HG03342 (cell line): ENCODE data around the gene SMG6.
"Not testable (repeated sequence)": the region's sequence is repeated elsewhere in the genome, so short reads cannot be mapped to it uniquely, and the experiment has no call there.

Experiments
- ATAC-seq: cut with Tn5 transposase; IDR thresholded peaks from one replicate; pipeline ENCODE4 v1.9.1; 2021; ENCODE audit warnings: mild to moderate bottlenecking, moderate library complexity; ENCODE audit not compliant: unreplicated experiment

SMG6 gene

GRCh38 chr17:2264067-2264860 is 39.3 kb downstream of the SMG6 start:
- ATAC-seq: no peak

- no peak for ATAC-seq
These were observed 40.2 kb downstream of the SMG6 start for GRCh38 chr17:2263183-2264066.

- ATAC-seq: no peak
These were observed 41.4 kb downstream of the SMG6 start for GRCh38 chr17:2262135-2262587.

DNA sequence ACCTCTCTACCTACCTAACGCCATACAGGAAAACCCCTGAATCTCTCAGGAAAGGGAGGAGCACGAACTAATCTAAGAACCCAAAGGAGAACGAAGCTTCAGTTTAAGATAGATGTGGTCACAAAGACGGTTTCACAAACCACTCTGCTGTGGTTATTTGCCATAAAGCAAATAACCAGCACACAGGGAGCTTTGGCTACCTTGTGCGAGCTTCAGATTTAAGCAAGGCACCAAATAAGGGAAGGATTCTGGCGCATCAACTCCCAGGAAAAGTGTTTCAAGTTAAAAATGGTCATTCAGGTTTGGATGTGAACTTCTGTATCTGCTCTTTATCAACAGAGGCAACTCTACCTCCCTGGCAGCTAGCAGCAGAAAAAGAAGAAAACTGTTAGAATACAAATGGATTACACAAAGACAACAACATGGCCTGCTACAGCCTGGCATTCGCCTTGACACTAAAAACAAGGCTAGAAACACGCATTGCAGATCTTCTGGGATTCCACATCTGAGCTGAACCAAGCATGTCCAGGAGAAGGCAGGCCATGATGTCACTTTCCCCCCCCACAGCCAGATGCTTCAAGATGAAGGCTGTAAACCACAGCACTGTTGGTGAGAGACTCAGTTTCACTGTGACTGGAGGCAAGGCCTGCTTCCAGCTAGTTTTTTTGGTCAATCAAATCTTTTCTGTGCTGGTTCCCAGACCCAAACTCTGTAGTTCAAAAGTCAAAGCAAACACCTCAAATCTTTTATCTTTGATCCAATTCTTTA is 43.6 kb downstream of the SMG6 start:
- ATAC-seq: peak; percentile 75

DNA sequence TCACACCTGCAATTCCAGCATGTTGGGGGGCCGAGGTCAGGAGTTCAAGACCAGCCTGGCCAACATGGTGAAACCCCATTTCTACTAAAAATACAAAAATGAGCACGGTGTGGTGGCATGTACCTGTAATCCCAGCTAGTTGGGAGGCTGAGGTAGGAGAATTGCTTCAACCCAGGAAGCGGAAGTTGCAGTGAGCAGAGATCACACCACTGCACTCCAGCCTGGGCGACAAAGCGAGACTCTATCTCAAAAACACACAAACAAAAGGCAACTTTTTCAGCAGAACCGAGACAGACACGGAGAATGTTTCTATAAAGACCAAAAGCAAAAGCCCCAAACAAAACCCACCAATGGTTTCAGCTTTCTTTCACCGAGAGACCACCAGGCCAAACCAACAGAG is 44.8 kb downstream of the SMG6 start:
- ATAC-seq: not testable (repeated sequence)

- ATAC-seq: peak; percentile 74
These were observed 49.7 kb downstream of the SMG6 start for GRCh38 chr17:2253768-2254406.

DNA sequence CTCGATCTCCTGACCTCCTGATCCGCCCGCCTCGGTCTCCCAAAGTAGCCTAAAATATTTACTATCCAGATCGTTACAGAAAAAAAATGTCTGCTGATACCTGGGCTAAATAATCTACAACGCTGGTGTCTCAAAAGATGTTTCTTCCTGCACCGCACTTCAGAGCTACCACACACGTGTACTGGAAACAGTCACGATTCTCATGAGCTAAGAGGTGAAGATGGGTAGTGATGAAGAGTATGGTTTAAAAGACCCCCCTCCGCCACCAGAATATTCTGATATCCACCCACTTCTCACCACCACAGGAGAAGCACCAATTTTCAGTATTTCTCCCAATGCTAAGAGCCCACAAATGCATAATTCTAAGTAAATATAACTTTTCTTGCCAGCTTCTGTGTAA is 50.2 kb downstream of the SMG6 start:
- no peak for ATAC-seq

DNA sequence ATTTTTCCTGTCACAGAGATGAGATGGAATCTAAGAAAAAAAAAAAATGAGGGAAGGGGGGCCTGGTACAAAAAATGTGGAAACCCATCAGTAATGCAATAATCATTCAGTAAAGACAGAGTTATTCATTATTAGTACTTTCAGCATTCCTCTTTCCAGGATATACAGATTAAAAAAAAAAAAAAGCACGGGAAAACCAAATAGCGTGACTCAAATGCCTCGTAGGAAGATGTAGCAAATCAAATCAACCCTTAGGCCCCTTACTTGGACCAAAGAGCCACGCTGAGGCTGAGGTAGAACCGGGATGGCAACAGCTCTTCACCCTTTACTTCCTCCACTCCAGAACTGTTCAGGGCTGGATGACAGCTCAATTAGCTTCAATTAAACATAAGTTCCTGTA is 52.5 kb downstream of the SMG6 start:
- no peak for ATAC-seq

GRCh38 chr17:2250140-2251095 is 53.2 kb downstream of the SMG6 start:
- no peak for ATAC-seq

DNA sequence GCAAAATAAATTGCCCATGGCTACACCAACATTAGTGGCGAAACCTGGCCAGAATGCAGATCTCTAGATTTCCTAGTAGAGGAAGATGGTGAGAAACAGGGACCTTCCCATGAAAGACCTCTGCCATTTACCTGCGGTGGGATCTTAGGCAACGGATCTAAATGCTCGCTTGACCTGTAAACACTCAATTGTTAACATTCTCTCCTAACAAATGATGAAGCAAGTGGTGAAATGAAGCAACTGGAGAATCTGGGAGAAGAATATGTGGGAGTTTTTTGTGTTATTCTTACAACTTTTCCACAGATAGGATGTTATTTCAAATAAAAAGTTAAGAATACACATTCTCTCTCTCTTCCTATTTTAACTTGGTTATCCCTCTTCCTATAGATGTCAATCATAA is 56.6 kb downstream of the SMG6 start:
- no peak for ATAC-seq

DNA sequence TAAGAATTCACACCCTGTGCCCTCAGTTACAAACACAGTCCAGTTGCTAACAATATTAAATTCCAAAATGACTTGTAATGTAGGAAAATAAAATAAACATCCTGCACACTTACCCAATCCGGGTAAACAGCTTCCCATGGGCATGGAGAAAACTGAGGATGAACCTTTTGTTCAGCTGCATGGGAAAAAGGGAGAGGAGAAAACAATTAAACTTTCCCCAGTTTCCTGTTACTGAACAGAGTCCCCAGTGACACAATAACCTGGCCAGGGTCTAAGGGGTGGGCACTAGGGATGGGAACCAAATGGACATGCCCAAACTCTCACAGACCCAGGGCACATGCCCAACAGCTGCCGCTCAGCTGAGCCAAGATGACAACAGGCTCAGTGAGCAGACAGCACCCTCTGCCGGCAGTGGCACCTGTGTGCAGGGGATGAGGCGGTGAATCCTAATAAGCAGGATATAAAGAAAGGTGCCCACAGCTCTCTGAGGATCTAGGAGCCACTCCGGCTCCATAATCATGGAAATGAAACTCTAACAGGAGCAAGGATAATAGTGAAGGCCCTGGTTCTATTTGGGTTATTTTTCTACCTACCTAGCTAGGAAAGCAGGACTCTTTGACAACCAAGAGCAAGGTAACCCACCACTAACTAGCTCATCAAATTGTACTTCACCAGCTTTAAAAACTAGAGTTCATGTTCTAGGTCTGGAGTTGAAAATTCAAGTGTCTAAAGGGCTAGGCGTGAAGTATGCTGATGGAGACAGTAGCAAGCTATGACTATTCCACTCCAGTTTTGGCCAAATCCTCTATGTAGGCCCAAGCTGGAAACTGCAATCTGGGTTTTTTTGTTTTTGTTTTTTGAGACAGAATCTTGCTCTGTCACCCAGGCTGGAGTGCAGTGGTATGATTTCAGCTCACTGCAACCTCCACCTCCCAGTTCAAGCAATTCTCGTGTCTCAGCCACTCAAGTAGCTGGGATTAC is 58.8 kb downstream of the SMG6 start:
- peak; percentile 46 for ATAC-seq

DNA sequence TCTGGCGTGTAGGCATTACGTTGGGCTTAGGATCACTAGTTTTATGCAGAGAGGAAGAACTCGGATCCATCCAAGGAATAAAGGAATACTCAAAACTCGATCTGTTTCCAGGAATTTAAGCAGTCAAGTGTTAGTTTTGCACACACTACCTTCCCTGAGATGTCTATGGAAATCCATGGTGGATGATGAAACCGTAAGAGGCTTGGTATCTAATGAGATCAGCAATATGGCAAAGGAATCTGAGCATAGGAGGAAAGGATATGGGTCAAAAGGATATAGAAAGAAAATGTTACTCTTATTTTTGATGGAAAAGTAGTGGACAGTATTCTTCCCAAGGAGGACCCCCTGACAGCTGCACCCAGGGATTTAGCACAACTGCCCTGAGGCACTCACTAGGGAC is 59.6 kb downstream of the SMG6 start:
- ATAC-seq: no peak

GRCh38 chr17:2241823-2242222 is 61.8 kb downstream of the SMG6 start:
- ATAC-seq: no peak

DNA sequence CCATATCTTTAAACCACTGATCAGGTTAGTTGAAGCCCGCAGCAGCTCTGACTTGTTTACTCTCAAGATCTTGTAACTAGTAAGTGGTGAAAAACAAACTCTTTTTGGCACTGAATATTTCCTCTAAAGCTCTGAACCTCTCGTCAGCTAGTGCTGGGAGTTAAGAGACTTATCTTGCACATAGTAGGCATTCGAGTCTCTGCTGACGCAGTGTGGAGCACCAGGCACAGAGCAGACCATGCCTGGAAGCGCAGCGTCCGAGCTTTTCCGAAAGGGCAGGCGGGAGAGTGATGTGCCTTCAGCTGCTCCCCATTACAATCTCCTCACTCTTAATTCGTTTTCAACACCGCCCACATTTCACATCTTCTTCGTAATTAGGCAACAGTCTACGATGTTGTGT is 63.0 kb downstream of the SMG6 start:
- no peak for ATAC-seq

- ATAC-seq: peak; percentile 58
These were observed 63.6 kb downstream of the SMG6 start for GRCh38 chr17:2239882-2240430.

DNA sequence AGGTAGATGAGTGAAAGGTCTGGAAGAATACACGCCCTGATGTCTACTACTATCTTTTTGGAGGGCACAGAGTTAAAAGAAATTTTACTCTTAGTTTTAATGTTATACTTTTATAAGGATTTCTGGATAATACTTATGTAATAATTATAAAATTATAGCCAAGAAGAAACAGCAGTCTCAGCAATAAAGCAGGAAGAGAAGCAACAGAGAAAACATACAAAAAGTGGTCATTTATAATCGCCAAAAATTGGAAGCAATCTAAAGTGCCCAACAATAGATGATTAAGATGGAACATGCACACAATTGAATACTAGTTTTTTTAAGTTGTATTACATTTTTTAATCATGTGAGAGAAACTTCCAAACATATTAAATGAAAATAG is 64.4 kb downstream of the SMG6 start:
- ATAC-seq: no peak

- no peak for ATAC-seq
These were observed 65.0 kb downstream of the SMG6 start for GRCh38 chr17:2238432-2239169.
